Right atrium auricular region (tissue), 2 donors: ENCODE results near the gene RWDD4. TPM values are rescaled to one million over a fixed set of nuclear protein-coding genes. Genes with fewer than 3 reads are reported as not detected.

Experiments used
- DNase-seq: peaks from one replicate; pipeline ENCODE4 v3.0.0-alpha.2; 2019; ENCODE audit warnings: low spot score
- H3K27ac ChIP-seq, 2 donors: fragments of 200-600 bp; sonication (generic); 1 replicate in 1 of 2; 2 replicates in 1 of 2; pipeline ENCODE4 v1.5.1; 2016 to 2019
- H3K27me3 ChIP-seq, 2 donors: fragments of 200-600 bp; sonication (generic); one replicate each; pipeline versions ENCODE4 v1.5.1 to v1.6.0; 2017 to 2019
- H3K36me3 ChIP-seq: fragments of 200-600 bp; sonication (generic); one replicate; pipeline ENCODE4 v1.5.1; 2016
- H3K4me1 ChIP-seq, 2 donors: fragments of 200-600 bp; sonication (generic); one replicate each; pipeline versions ENCODE4 v1.5.1 to v1.6.0; 2017 to 2019
- H3K4me3 ChIP-seq, 2 donors: fragments of 200-600 bp; sonication (generic); 1 replicate in 1 of 2; 2 replicates in 1 of 2; pipeline ENCODE4 v1.5.1; 2017 to 2019; ENCODE audit warnings: mild to moderate bottlenecking in 1 of 2, moderate library complexity in 1 of 2
- H3K9me3 ChIP-seq, 2 donors: fragments of 200-600 bp; sonication (generic); one replicate each; pipeline ENCODE4 v1.5.1; 2019
- CTCF ChIP-seq, 2 donors: fragments of 200-600 bp; sonication (generic); IDR thresholded peaks; one replicate each; pipeline ENCODE4 v1.5.1; 2019; ENCODE audit warnings: antibody characterized with exemption in 2 of 2
- total RNA-seq, 2 donors: library from RNA; depleted of rRNA; stranded (reverse); fragments of >200 nt; gene quantifications; one replicate each; pipeline ENCODE4 v1.1.0, GENCODE V29; 2016

Gene RWDD4
- total RNA-seq, 2 donors from 2014 or later, result 15.3 to 24.9 TPM

- DNase-seq, result no peak
- Histone ChIP-seq H3K9me3 (no peaks in the 10 kb centered on the region), H3K4me3 (no peak overlapping the region), H3K4me1 (no peaks in the 10 kb centered on the region), H3K36me3 (no peaks in the 10 kb centered on the region), H3K27me3 (no peaks in the 10 kb centered on the region), H3K27ac (no peak overlapping the region)
- no peak for TF ChIP-seq CTCF (IDR thresholded peaks at IDR 0.05)
These were observed 38.6 kb downstream of the RWDD4 start for GRCh38 chr4:183620421-183620820.

- H3K36me3 ChIP-seq, result no peaks in the 10 kb centered on the region
- DNase-seq, result no peak
- no peak overlapping the region for H3K27ac ChIP-seq
- H3K4me1 ChIP-seq, result no peaks in the 10 kb centered on the region
- no peak overlapping the region for H3K4me3 ChIP-seq
- no peaks in the 10 kb centered on the region for H3K27me3 ChIP-seq
- TF ChIP-seq CTCF (IDR thresholded peaks at IDR 0.05), result no peak
- H3K9me3 ChIP-seq, result no peaks in the 10 kb centered on the region
These were observed 40.3 kb downstream of the RWDD4 start for GRCh38 chr4:183618681-183619080.

GRCh38 chr4:183617075-183617474 is 41.9 kb downstream of the RWDD4 start:
- Histone ChIP-seq H3K27me3 (no peaks in the 10 kb centered on the region), H3K9me3 (no peaks in the 10 kb centered on the region), H3K4me3 (no peak overlapping the region), H3K36me3 (no peaks in the 10 kb centered on the region), H3K27ac (no peak overlapping the region), H3K4me1 (no peaks in the 10 kb centered on the region)
- TF ChIP-seq CTCF (IDR thresholded peaks at IDR 0.05), result no peak
- DNase-seq, result no peak

- TF ChIP-seq CTCF (IDR thresholded peaks at IDR 0.05), result no peak
- DNase-seq, result no peak
- H3K9me3 ChIP-seq, result no peaks in the 10 kb centered on the region
- H3K27me3 ChIP-seq, result no peaks in the 10 kb centered on the region
- H3K27ac ChIP-seq, result no peak overlapping the region
- no peaks in the 10 kb centered on the region for H3K4me1 ChIP-seq
- no peak overlapping the region for H3K4me3 ChIP-seq
- H3K36me3 ChIP-seq, result no peaks in the 10 kb centered on the region
These were observed 46.4 kb downstream of the RWDD4 start for GRCh38 chr4:183612329-183613250.

GRCh38 chr4:183611210-183611830 is 47.7 kb downstream of the RWDD4 start:
- no peak overlapping the region for H3K4me3 ChIP-seq
- DNase-seq, result no peak
- no peak for TF ChIP-seq CTCF (IDR thresholded peaks at IDR 0.05)
- no peaks in the 10 kb centered on the region for H3K27me3 ChIP-seq
- no peaks in the 10 kb centered on the region for H3K4me1 ChIP-seq
- no peaks in the 10 kb centered on the region for H3K36me3 ChIP-seq
- H3K27ac ChIP-seq, result no peak overlapping the region
- no peaks in the 10 kb centered on the region for H3K9me3 ChIP-seq
